G401 (cell line): ENCODE results near the gene BSPH1. TPM values are rescaled to one million over a fixed set of nuclear protein-coding genes. Genes with fewer than 3 reads are reported as not detected.
"Not testable (repeated sequence)": the region's sequence is repeated elsewhere in the genome, so short reads cannot be mapped to it uniquely, and the experiment has no call there.

Experiments
- DNase-seq: peaks from one replicate; pipeline ENCODE4 v3.0.0-alpha.2; 2015; ENCODE audit warnings: low spot score
- in situ Hi-C: cut with HindIII; loops from 2 replicates; pipeline ENCODE4 v1.10.0; 2016; ENCODE audit warnings: low sequenced_read_pairs, mixed read lengths
- total RNA-seq: library from RNA; depleted of rRNA; stranded (reverse); fragments of >200 nt; shearing (Covaris generic); gene quantifications from 2 replicates; pipeline ENCODE4 v1.2.3, GENCODE V29; 2014; rRNA removed

Gene BSPH1
- total RNA-seq, 1 experiment from 2014 or later: not detected

GRCh38 chr19:47949852-47950521 is 42.0 kb downstream of the BSPH1 start:
- in situ Hi-C loops, DNase-seq: not testable (repeated sequence)

- in situ Hi-C loops, DNase-seq: not testable (repeated sequence)
Observed at GRCh38 chr19:47928581-47928980, 63.4 kb downstream of the BSPH1 start.

- in situ Hi-C loops, DNase-seq: not testable (repeated sequence)
Observed at GRCh38 chr19:47920107-47920506, 71.9 kb downstream of the BSPH1 start.

Other genes starting within 250 kb of the BSPH1 start
- gene NOP53, start 246.6 kb downstream of the BSPH1 start, total RNA-seq: 431 and 471 TPM in 2 replicates
- gene SELENOW, start 213.5 kb downstream of the BSPH1 start, total RNA-seq: 322 and 424 TPM in 2 replicates
- not detected in 2 replicates for gene TPRX1, start 187.6 kb downstream of the BSPH1 start, total RNA-seq
- 0.34 and 0.68 TPM in 2 replicates for gene CRX, start 170.2 kb downstream of the BSPH1 start, total RNA-seq
- not detected in 2 replicates for gene TPRX2, start 132.9 kb downstream of the BSPH1 start, total RNA-seq
- gene SULT2A1, start 105.9 kb downstream of the BSPH1 start, total RNA-seq: not detected in 2 replicates
- gene ELSPBP1, start 2.5 kb upstream of the BSPH1 start, total RNA-seq: not detected in 2 replicates
- not detected in 2 replicates for gene CABP5, start 51.9 kb upstream of the BSPH1 start, total RNA-seq
- gene PLA2G4C, start 118.6 kb upstream of the BSPH1 start, total RNA-seq: 0.92 and 2.3 TPM in 2 replicates
- gene LIG1, start 178.2 kb upstream of the BSPH1 start, total RNA-seq: 62.8 and 119 TPM in 2 replicates
- 3.1 and 3.6 TPM in 2 replicates for gene ZSWIM9, start 178.5 kb upstream of the BSPH1 start, total RNA-seq